Stimulated activated naive CD8-positive, alpha-beta T cell treated with anti-CD3 and anti-CD28 coated beads, Interleukin-15, amount 100 ng/mL, for 72 hours (primary cell): Measurements from ENCODE around the gene NLRP9.

Source experiments
- ATAC-seq: fragments of 150-1000 bp; cut with Tn5 transposase; 2 replicates; pipeline ENCODE4 v1.10.0; 2021; ENCODE audit warnings: mild to moderate bottlenecking, moderate library complexity
- DNase-seq, 2 donors: peaks; one replicate each; pipeline ENCODE4 v3.0.0; 2021 to 2022
- H3K27ac Mint-ChIP-seq, 2 donors: one replicate each; pipeline ENCODE4 v1.8.0; 2022; ENCODE audit warnings: mild to moderate bottlenecking in 2 of 2, mixed read lengths in 2 of 2, moderate library complexity in 2 of 2
- H3K27me3 Mint-ChIP-seq: one replicate; pipeline ENCODE4 v1.8.0; 2022; ENCODE audit warnings: mixed read lengths
- H3K4me1 Mint-ChIP-seq: one replicate; pipeline ENCODE4 v1.8.0; 2022; ENCODE audit warnings: mild to moderate bottlenecking, mixed read lengths
- H3K4me3 Mint-ChIP-seq, 2 donors: one replicate each; pipeline ENCODE4 v1.8.0; 2022; ENCODE audit warnings: mild to moderate bottlenecking in 2 of 2, mixed read lengths in 2 of 2, moderate library complexity in 1 of 2
- H3K9me3 Mint-ChIP-seq, 2 donors: one replicate each; pipeline ENCODE4 v1.8.0; 2022; ENCODE audit warnings: mixed read lengths in 2 of 2

Gene NLRP9

GRCh38 chr19:55684946-55685681, 53.1 kb downstream of the NLRP9 start:
- ATAC-seq, result no peak
- H3K27ac Mint-ChIP-seq, result no peak overlapping the region
- H3K9me3 Mint-ChIP-seq, result no peaks in the 10 kb centered on the region
- H3K27me3 Mint-ChIP-seq, result no peaks in the 10 kb centered on the region
- H3K4me1 Mint-ChIP-seq, result peaks cover 21% of the 10 kb centered on the region
- no peak overlapping the region for H3K4me3 Mint-ChIP-seq
- DNase-seq, result no peak

- ATAC-seq, result no peak
- Mint-ChIP-seq H3K27ac (no peak overlapping the region), H3K4me1 (peaks cover 35% of the 10 kb centered on the region), H3K4me3 (no peak overlapping the region), H3K27me3 (no peaks in the 10 kb centered on the region), H3K9me3 (no peaks in the 10 kb centered on the region)
- no peak for DNase-seq
These were observed 54.5 kb downstream of the NLRP9 start for GRCh38 chr19:55683449-55684261.

- ATAC-seq, result no peak
- Mint-ChIP-seq H3K27ac (peak overlapping the region in 1 of 2 donors; percentile 34), H3K4me1 (peaks cover 55% of the 10 kb centered on the region), H3K27me3 (no peaks in the 10 kb centered on the region), H3K4me3 (no peak overlapping the region), H3K9me3 (no peaks in the 10 kb centered on the region)
- DNase-seq, result no peak
These were observed 56.8 kb downstream of the NLRP9 start for GRCh38 chr19:55681131-55682092.

GRCh38 chr19:55680339-55681130, 57.7 kb downstream of the NLRP9 start:
- H3K27me3 Mint-ChIP-seq, result no peaks in the 10 kb centered on the region
- no peak overlapping the region for H3K4me3 Mint-ChIP-seq
- no peak for DNase-seq
- no peak for ATAC-seq
- peaks cover 54% of the 10 kb centered on the region for H3K4me1 Mint-ChIP-seq
- no peaks in the 10 kb centered on the region for H3K9me3 Mint-ChIP-seq
- H3K27ac Mint-ChIP-seq, result peak overlapping the region in 1 of 2 donors; percentile 77

GRCh38 chr19:55679343-55680257, 58.6 kb downstream of the NLRP9 start:
- no peak for ATAC-seq
- Mint-ChIP-seq H3K9me3 (no peaks in the 10 kb centered on the region), H3K4me1 (peaks cover 54% of the 10 kb centered on the region), H3K27me3 (no peaks in the 10 kb centered on the region), H3K27ac (peak overlapping the region in 1 of 2 donors; percentile 83), H3K4me3 (no peak overlapping the region)
- no peak for DNase-seq

GRCh38 chr19:55678121-55678671, 60.0 kb downstream of the NLRP9 start:
- H3K4me3 Mint-ChIP-seq, result peak overlapping the region in 1 of 2 donors; percentile 38
- H3K9me3 Mint-ChIP-seq, result no peaks in the 10 kb centered on the region
- ATAC-seq (no peak), DNase-seq (no peak)
- H3K4me1 Mint-ChIP-seq, result peaks cover 67% of the 10 kb centered on the region
- H3K27me3 Mint-ChIP-seq, result no peaks in the 10 kb centered on the region
- H3K27ac Mint-ChIP-seq, result peak overlapping the region; percentile 73 to 94

GRCh38 chr19:55677572-55678028, 60.6 kb downstream of the NLRP9 start:
- H3K9me3 Mint-ChIP-seq, result no peaks in the 10 kb centered on the region
- H3K4me3 Mint-ChIP-seq, result peak overlapping the region in 1 of 2 donors; percentile 38
- H3K4me1 Mint-ChIP-seq, result peaks cover 70% of the 10 kb centered on the region
- H3K27me3 Mint-ChIP-seq, result no peaks in the 10 kb centered on the region
- ATAC-seq, result no peak
- peak overlapping the region; percentile 48 to 73 for H3K27ac Mint-ChIP-seq
- no peak for DNase-seq

GRCh38 chr19:55676889-55677505, 61.2 kb downstream of the NLRP9 start:
- H3K4me1 Mint-ChIP-seq, result peaks cover 76% of the 10 kb centered on the region
- peak overlapping the region in 1 of 2 donors; percentile 48 for H3K27ac Mint-ChIP-seq
- H3K9me3 Mint-ChIP-seq, result no peaks in the 10 kb centered on the region
- peak overlapping the region; percentile 91 to 92 for H3K4me3 Mint-ChIP-seq
- DNase-seq (no peak), ATAC-seq (no peak)
- no peaks in the 10 kb centered on the region for H3K27me3 Mint-ChIP-seq

- peak overlapping the region; percentile 91 to 92 for H3K4me3 Mint-ChIP-seq
- ATAC-seq, result no peak
- no peaks in the 10 kb centered on the region for H3K27me3 Mint-ChIP-seq
- no peak for DNase-seq
- no peak overlapping the region for H3K27ac Mint-ChIP-seq
- H3K4me1 Mint-ChIP-seq, result peaks cover 80% of the 10 kb centered on the region
- H3K9me3 Mint-ChIP-seq, result no peaks in the 10 kb centered on the region
These were observed 61.8 kb downstream of the NLRP9 start for GRCh38 chr19:55676383-55676782.

GRCh38 chr19:55675661-55676354, 62.4 kb downstream of the NLRP9 start:
- Mint-ChIP-seq H3K27ac (peak overlapping the region; percentile 79 to 91), H3K9me3 (no peaks in the 10 kb centered on the region), H3K4me3 (peak overlapping the region; percentile 91 to 92), H3K27me3 (no peaks in the 10 kb centered on the region), H3K4me1 (peaks cover 84% of the 10 kb centered on the region)
- ATAC-seq (no peak), DNase-seq (no peak)

- DNase-seq (peak; percentile 94 to 97), ATAC-seq (peak; percentile 94)
- Mint-ChIP-seq H3K4me3 (peak within 1 kb of the TSS; percentile 91 to 92), H3K9me3 (no peaks in the 10 kb centered on the region), H3K27me3 (no peaks in the 10 kb centered on the region), H3K4me1 (peaks cover 84% of the 10 kb centered on the region), H3K27ac (peak within 1 kb of the TSS; percentile 79 to 91)
These were observed 63.2 kb downstream of the NLRP9 start, which contains the start of gene EPN1 for GRCh38 chr19:55674841-55675660. Gene EPN1 (plus strand): TSS chr19:55675226. CDS start chr19:55678628, 3,402 bp downstream.

- H3K4me3 Mint-ChIP-seq, result peak overlapping the region; percentile 53 to 91
- H3K9me3 Mint-ChIP-seq, result no peaks in the 10 kb centered on the region
- DNase-seq (no peak), ATAC-seq (no peak)
- no peaks in the 10 kb centered on the region for H3K27me3 Mint-ChIP-seq
- peaks cover 84% of the 10 kb centered on the region for H3K4me1 Mint-ChIP-seq
- H3K27ac Mint-ChIP-seq, result peak overlapping the region in 1 of 2 donors; percentile 54
These were observed 63.8 kb downstream of the NLRP9 start for GRCh38 chr19:55674459-55674840.
